ENCODE data around the gene ATAD1.

ATAD1 gene

GRCh38 chr10:87712913-87713616 is 105.0 kb downstream of the ATAD1 start:
- no peak for DNase-seq

GRCh38 chr10:87707254-87707653 is 110.8 kb downstream of the ATAD1 start:
- DNase-seq: no peak

- no peak for DNase-seq
Observed at GRCh38 chr10:87706731-87707130, 111.3 kb downstream of the ATAD1 start.

- DNase-seq: no peak
Observed at GRCh38 chr10:87705339-87705738, 112.7 kb downstream of the ATAD1 start.

- DNase-seq: no peak
Observed at GRCh38 chr10:87703771-87704170, 114.3 kb downstream of the ATAD1 start.

GRCh38 chr10:87702973-87703294 is 115.1 kb downstream of the ATAD1 start:
- DNase-seq: no peak

- no peak for DNase-seq
Observed at GRCh38 chr10:87702260-87702972, 115.6 kb downstream of the ATAD1 start.
